Measurements from ENCODE around the gene FAM32A.

DNA sequence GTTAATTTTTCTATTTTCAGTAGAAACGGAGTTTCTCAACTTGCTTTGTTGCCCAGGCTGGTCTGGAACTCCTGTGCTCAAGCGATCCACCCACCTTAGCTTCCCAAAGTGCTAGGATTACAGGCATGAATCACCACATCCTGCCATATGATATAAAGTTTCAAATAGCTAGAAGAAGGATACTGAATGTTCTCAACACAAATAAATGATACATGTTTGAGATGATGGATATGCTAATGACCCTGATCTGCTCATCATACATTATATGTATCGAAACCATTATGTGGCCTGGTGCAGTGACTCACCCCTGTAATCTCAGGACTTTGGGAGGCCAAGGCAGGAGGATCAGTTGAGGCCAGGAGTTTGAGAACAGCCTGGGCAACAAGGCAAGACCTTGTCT lies 23.4 kb upstream of the FAM32A start:
- TF ChIP-seq, protein P1, sequence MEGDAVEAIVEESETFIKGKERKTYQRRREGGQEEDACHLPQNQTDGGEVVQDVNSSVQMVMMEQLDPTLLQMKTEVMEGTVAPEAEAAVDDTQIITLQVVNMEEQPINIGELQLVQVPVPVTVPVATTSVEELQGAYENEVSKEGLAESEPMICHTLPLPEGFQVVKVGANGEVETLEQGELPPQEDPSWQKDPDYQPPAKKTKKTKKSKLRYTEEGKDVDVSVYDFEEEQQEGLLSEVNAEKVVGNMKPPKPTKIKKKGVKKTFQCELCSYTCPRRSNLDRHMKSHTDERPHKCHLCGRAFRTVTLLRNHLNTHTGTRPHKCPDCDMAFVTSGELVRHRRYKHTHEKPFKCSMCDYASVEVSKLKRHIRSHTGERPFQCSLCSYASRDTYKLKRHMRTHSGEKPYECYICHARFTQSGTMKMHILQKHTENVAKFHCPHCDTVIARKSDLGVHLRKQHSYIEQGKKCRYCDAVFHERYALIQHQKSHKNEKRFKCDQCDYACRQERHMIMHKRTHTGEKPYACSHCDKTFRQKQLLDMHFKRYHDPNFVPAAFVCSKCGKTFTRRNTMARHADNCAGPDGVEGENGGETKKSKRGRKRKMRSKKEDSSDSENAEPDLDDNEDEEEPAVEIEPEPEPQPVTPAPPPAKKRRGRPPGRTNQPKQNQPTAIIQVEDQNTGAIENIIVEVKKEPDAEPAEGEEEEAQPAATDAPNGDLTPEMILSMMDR (IDR thresholded peaks at IDR 0.05; ENCODE audit: insufficient read depth, low read depth, low read length), result no peak
- TF ChIP-seq EZH2 (IDR thresholded peaks at IDR 0.05; ENCODE audit: insufficient read depth, low read length), result no peak

All from astrocyte (in vitro differentiated cells and primary cell).